CD4-positive, alpha-beta memory T cell (primary cell): ENCODE results near the gene OR6J1. TPM values are rescaled to one million over a fixed set of nuclear protein-coding genes. Genes with fewer than 3 reads are reported as not detected.

Source experiments
- CTCF ChIA-PET: fragments of 350-600 bp; sonication (Branson Sonifier 250); formaldehyde crosslinking; loops from one replicate; lab custom pipeline; 2021; ENCODE audit warnings: inconsistent platforms; ENCODE audit not compliant: partially characterized antibody; lab: Charles Lee
- POLR2A ChIA-PET: fragments of 350-600 bp; sonication (Branson Sonifier 250); formaldehyde crosslinking; loops from one replicate; lab custom pipeline; 2021; ENCODE audit not compliant: partially characterized antibody; lab: Charles Lee
- DNase-seq, 5 donors: peaks; one replicate each; pipeline versions ENCODE4 v3.0.0 to v3.0.0-alpha.2; 2020 to 2022; ENCODE audit warnings: mixed read lengths in 1 of 5
- H3K27ac ChIP-seq: one replicate; pipeline ENCODE4 v1.7.0; 2013; ENCODE audit warnings: low read depth, low read length
- H3K27me3 ChIP-seq: 2 replicates; pipeline ENCODE4 v1.7.0; 2013; ENCODE audit warnings: mild to moderate bottlenecking, low read length, moderate library complexity; ENCODE audit not compliant: insufficient read depth
- H3K36me3 ChIP-seq: 2 replicates; pipeline ENCODE4 v1.7.0; 2013; ENCODE audit warnings: mild to moderate bottlenecking, low read length, moderate library complexity; ENCODE audit not compliant: insufficient read depth
- H3K4me1 ChIP-seq: 2 replicates; pipeline ENCODE4 v1.7.0; 2013; ENCODE audit warnings: mild to moderate bottlenecking, low read length, moderate library complexity; ENCODE audit not compliant: insufficient read depth
- H3K4me3 ChIP-seq, 2 donors: one replicate each; pipeline ENCODE4 v1.7.0; 2013; ENCODE audit warnings: low read length in 2 of 2, mild to moderate bottlenecking in 1 of 2
- H3K9me3 ChIP-seq, 2 donors: one replicate each; pipeline ENCODE4 v1.7.0; 2013; ENCODE audit warnings: low read length in 2 of 2, control low read depth in 1 of 2; ENCODE audit not compliant: control insufficient read depth in 1 of 2
- H3K27ac Mint-ChIP-seq, 7 donors: one replicate each; pipeline ENCODE4 v1.8.0; 2020 to 2021; ENCODE audit warnings: mixed read lengths in 7 of 7, mild to moderate bottlenecking in 6 of 7, inconsistent platforms in 3 of 7, moderate library complexity in 3 of 7
- H3K27me3 Mint-ChIP-seq, 2 donors: one replicate each; pipeline ENCODE4 v1.8.0; 2020 to 2021; ENCODE audit warnings: mixed read lengths in 2 of 2
- H3K36me3 Mint-ChIP-seq, 2 donors: one replicate each; pipeline ENCODE4 v1.8.0; 2020 to 2021; ENCODE audit warnings: mixed read lengths in 2 of 2, inconsistent platforms in 1 of 2, mild to moderate bottlenecking in 1 of 2
- H3K4me1 Mint-ChIP-seq, 4 donors: one replicate each; pipeline ENCODE4 v1.8.0; 2020 to 2021; ENCODE audit warnings: mixed read lengths in 4 of 4, mild to moderate bottlenecking in 1 of 4
- H3K4me3 Mint-ChIP-seq, 8 donors: one replicate each; pipeline ENCODE4 v1.8.0; 2020 to 2021; ENCODE audit warnings: mixed read lengths in 8 of 8, mild to moderate bottlenecking in 7 of 8, moderate library complexity in 6 of 8, inconsistent platforms in 3 of 8
- H3K9me3 Mint-ChIP-seq, 8 donors: one replicate each; pipeline ENCODE4 v1.8.0; 2020 to 2021; ENCODE audit warnings: mixed read lengths in 8 of 8, mild to moderate bottlenecking in 5 of 8, inconsistent platforms in 3 of 8, moderate library complexity in 1 of 8
- intact Hi-C: fragments of 100-400 bp; cut with micrococcal nuclease; formaldehyde crosslinking; loops from one replicate; pipeline ENCODE4 v1.15.1; 2023
- polyA plus RNA-seq, 2 donors: library from polyadenylated mRNA; unstranded; fragments of 300-500 nt; fragmentation: Illumina TruSeq; gene quantifications; one replicate each; pipeline ENCODE4 v1.2.3, GENCODE V29; 2021
- total RNA-seq, 2 experiments: library from RNA; stranded (reverse); gene quantifications; one replicate each; pipeline ENCODE4 v1.2.3, GENCODE V29; 2021

Gene OR6J1
- total and polyA plus RNA-seq, 4 experiments from 2014 or later, result not detected

- CTCF ChIA-PET, result interaction anchor here (0.9 to 4.3 kb wide), 18 partner anchors 9 to 829 kb away, joined by 3 to 76 read pairs (median 4); partner anchors contain the start of genes DAD1, OR6J1 and OXA1L
- no peaks in the 10 kb centered on the region for H3K27me3 Mint-ChIP-seq
- H3K36me3 Mint-ChIP-seq, result no peaks in the 10 kb centered on the region
- DNase-seq, result peak; percentile 35 to 48 (median 43)
- H3K4me1 Mint-ChIP-seq, result no peaks in the 10 kb centered on the region
- H3K9me3 Mint-ChIP-seq, result no peaks in the 10 kb centered on the region
- H3K27ac ChIP-seq, result no peak overlapping the region
- H3K4me1 ChIP-seq, result no peaks in the 10 kb centered on the region
- no peak overlapping the region for H3K4me3 Mint-ChIP-seq
- no peaks in the 10 kb centered on the region for H3K9me3 ChIP-seq
- H3K27ac Mint-ChIP-seq, result peak overlapping the region in 1 of 7 donors; percentile 10
- no peaks in the 10 kb centered on the region for H3K27me3 ChIP-seq
- H3K4me3 ChIP-seq, result no peak overlapping the region
- POLR2A ChIA-PET, result interaction anchor here (0.6 to 3.0 kb wide), 5 partner anchors 83 to 126 kb away, joined by 3 to 27 read pairs (median 4); no protein-coding TSS in a partner anchor
- intact Hi-C loops, result loop anchor here (1.0 to 5.0 kb wide), 3 partner anchors 66 to 96 kb away; partner anchors contain the start of gene DAD1
- no peaks in the 10 kb centered on the region for H3K36me3 ChIP-seq
Observed at GRCh38 chr14:22653012-22653621, 9.0 kb upstream of the OR6J1 start.

GRCh38 chr14:22651586-22651985 is 7.4 kb upstream of the OR6J1 start:
- Histone ChIP-seq H3K27ac (no peak overlapping the region), H3K9me3 (no peaks in the 10 kb centered on the region), H3K4me1 (no peaks in the 10 kb centered on the region), H3K27me3 (no peaks in the 10 kb centered on the region), H3K36me3 (no peaks in the 10 kb centered on the region), H3K4me3 (no peak overlapping the region)
- Mint-ChIP-seq H3K4me1 (no peaks in the 10 kb centered on the region), H3K9me3 (no peaks in the 10 kb centered on the region), H3K4me3 (no peak overlapping the region), H3K27me3 (no peaks in the 10 kb centered on the region), H3K36me3 (no peaks in the 10 kb centered on the region), H3K27ac (peak overlapping the region in 1 of 7 donors; percentile 52)
- ChIA-PET POLR2A (interaction anchor here (0.5 to 0.9 kb wide), 2 partner anchors 95 to 144 kb away, joined by 3 read pairs; no protein-coding TSS in a partner anchor), CTCF (interaction anchor here (0.9 to 4.3 kb wide), 6 partner anchors 9 to 203 kb away, joined by 3 to 76 read pairs (median 4); no protein-coding TSS in a partner anchor)
- intact Hi-C loops, result loop anchor here (5.0 kb wide), 1 partner anchor 64 kb away; the partner anchor contains the start of gene DAD1
- DNase-seq, result no peak

GRCh38 chr14:22650960-22651521 is 6.9 kb upstream of the OR6J1 start:
- Histone ChIP-seq H3K9me3 (no peaks in the 10 kb centered on the region), H3K36me3 (no peaks in the 10 kb centered on the region), H3K27ac (no peak overlapping the region), H3K4me1 (no peaks in the 10 kb centered on the region), H3K4me3 (no peak overlapping the region), H3K27me3 (no peaks in the 10 kb centered on the region)
- no peak for DNase-seq
- H3K9me3 Mint-ChIP-seq, result no peaks in the 10 kb centered on the region
- intact Hi-C loops, result loop anchor here (5.0 kb wide), 1 partner anchor 64 kb away; the partner anchor contains the start of gene DAD1
- no peak overlapping the region for H3K27ac Mint-ChIP-seq
- ChIA-PET CTCF (interaction anchor here (0.9 to 4.3 kb wide), 6 partner anchors 9 to 204 kb away, joined by 3 to 76 read pairs (median 4); no protein-coding TSS in a partner anchor), POLR2A (interaction anchor here (0.9 kb wide), 1 partner anchor 94 kb away, joined by 3 read pairs; no protein-coding TSS in a partner anchor)
- no peak overlapping the region for H3K4me3 Mint-ChIP-seq
- no peaks in the 10 kb centered on the region for H3K4me1 Mint-ChIP-seq
- no peaks in the 10 kb centered on the region for H3K36me3 Mint-ChIP-seq
- H3K27me3 Mint-ChIP-seq, result no peaks in the 10 kb centered on the region

- intact Hi-C loops, result loop anchor here (5.0 kb wide), 1 partner anchor 63 kb away; the partner anchor contains the start of gene DAD1
- Mint-ChIP-seq H3K4me1 (no peaks in the 10 kb centered on the region), H3K36me3 (no peaks in the 10 kb centered on the region), H3K4me3 (no peak overlapping the region), H3K9me3 (no peaks in the 10 kb centered on the region), H3K27me3 (no peaks in the 10 kb centered on the region), H3K27ac (peak overlapping the region in 2 of 7 donors; percentile 10 to 76)
- ChIA-PET POLR2A (no interaction called here), CTCF (interaction anchor here (1.5 to 4.3 kb wide), 2 partner anchors 79 to 93 kb away, joined by 3 to 76 read pairs; no protein-coding TSS in a partner anchor)
- no peaks in the 10 kb centered on the region for H3K36me3 ChIP-seq
- no peaks in the 10 kb centered on the region for H3K9me3 ChIP-seq
- no peak overlapping the region for H3K27ac ChIP-seq
- DNase-seq, result no peak
- H3K4me1 ChIP-seq, result no peaks in the 10 kb centered on the region
- no peaks in the 10 kb centered on the region for H3K27me3 ChIP-seq
- H3K4me3 ChIP-seq, result no peak overlapping the region
Observed at GRCh38 chr14:22650046-22650739, 6.0 kb upstream of the OR6J1 start.

GRCh38 chr14:22648506-22648905 is 4.4 kb upstream of the OR6J1 start:
- Histone ChIP-seq H3K27me3 (no peaks in the 10 kb centered on the region), H3K9me3 (no peaks in the 10 kb centered on the region), H3K4me3 (no peak overlapping the region), H3K4me1 (no peaks in the 10 kb centered on the region), H3K36me3 (no peaks in the 10 kb centered on the region), H3K27ac (no peak overlapping the region)
- Mint-ChIP-seq H3K9me3 (no peaks in the 10 kb centered on the region), H3K4me1 (peaks cover 4 to 7% (median 6%) of the 10 kb centered on the region in 4 donors), H3K36me3 (no peaks in the 10 kb centered on the region), H3K27ac (no peak overlapping the region), H3K27me3 (no peaks in the 10 kb centered on the region), H3K4me3 (no peak overlapping the region)
- no peak for DNase-seq
- ChIA-PET CTCF (interaction anchor here (0.6 to 4.4 kb wide), 5 partner anchors 11 to 808 kb away, joined by 3 to 18 read pairs (median 3); no protein-coding TSS in a partner anchor), POLR2A (interaction anchor here (0.6 kb wide), 1 partner anchor 133 kb away, joined by 4 read pairs; no protein-coding TSS in a partner anchor)
- intact Hi-C loops, result no loop called here

GRCh38 chr14:22646570-22647254 is 2.6 kb upstream of the OR6J1 start:
- no peak overlapping the region for H3K4me3 Mint-ChIP-seq
- no peaks in the 10 kb centered on the region for H3K4me1 ChIP-seq
- H3K4me3 ChIP-seq, result no peak overlapping the region
- no peak overlapping the region for H3K27ac ChIP-seq
- DNase-seq, result no peak
- ChIA-PET POLR2A (interaction anchor here (2.1 kb wide), 1 partner anchor 76 kb away, joined by 6 read pairs; no protein-coding TSS in a partner anchor), CTCF (interaction anchor here (1.4 to 4.4 kb wide), 2 partner anchors 77 to 90 kb away, joined by 5 to 18 read pairs; no protein-coding TSS in a partner anchor)
- H3K27me3 ChIP-seq, result no peaks in the 10 kb centered on the region
- H3K27ac Mint-ChIP-seq, result no peak overlapping the region
- H3K27me3 Mint-ChIP-seq, result no peaks in the 10 kb centered on the region
- no peaks in the 10 kb centered on the region for H3K9me3 ChIP-seq
- intact Hi-C loops, result no loop called here
- H3K9me3 Mint-ChIP-seq, result no peaks in the 10 kb centered on the region
- no peaks in the 10 kb centered on the region for H3K36me3 ChIP-seq
- no peaks in the 10 kb centered on the region for H3K36me3 Mint-ChIP-seq
- peaks cover 4 to 8% (median 6%) of the 10 kb centered on the region in 4 donors for H3K4me1 Mint-ChIP-seq
